ENCODE measurements around the gene RAB5B. TPM values are rescaled to one million over a fixed set of nuclear protein-coding genes. Genes with fewer than 3 reads are reported as not detected.

The RAB5B gene
- polyA plus RNA-seq, 5 donors, result 131 to 157 (median 146) TPM

Other genes starting within 250 kb of the RAB5B start
- 100 to 1,000 TPM; 547 to 835 (median 722) TPM for gene CD63, start 245.1 kb upstream of the RAB5B start, polyA plus RNA-seq (ENCODE audit: insufficient read depth in 1 of 5, insufficient read length in 5 of 5, low replicate concordance in 1 of 5)
- 10 to 100 TPM; 14.0 to 19.8 (median 17.4) TPM for gene GDF11, start 231.0 kb upstream of the RAB5B start, polyA plus RNA-seq (ENCODE audit: insufficient read depth in 1 of 5, insufficient read length in 5 of 5, low replicate concordance in 1 of 5)
- gene SARNP, start 156.4 kb upstream of the RAB5B start, polyA plus RNA-seq (ENCODE audit: insufficient read depth in 1 of 5, insufficient read length in 5 of 5, low replicate concordance in 1 of 5), result 100 to 1,000 TPM; 110 to 148 (median 115) TPM
- 10 to 100 TPM; 20.3 to 26.3 (median 24.4) TPM for gene ORMDL2, start 156.0 kb upstream of the RAB5B start, polyA plus RNA-seq (ENCODE audit: insufficient read depth in 1 of 5, insufficient read length in 5 of 5, low replicate concordance in 1 of 5)
- gene DNAJC14, start 144.5 kb upstream of the RAB5B start, polyA plus RNA-seq (ENCODE audit: insufficient read depth in 1 of 5, insufficient read length in 5 of 5, low replicate concordance in 1 of 5), result 10 to 100 TPM; 31.8 to 40.9 (median 36.1) TPM
- gene MMP19, start 131.1 kb upstream of the RAB5B start, polyA plus RNA-seq (ENCODE audit: insufficient read depth in 1 of 5, insufficient read length in 5 of 5, low replicate concordance in 1 of 5), result 10 to 100 TPM in 4 of 5 donors, 1 to 10 TPM in 1; 9.3 to 12.1 (median 10.7) TPM
- gene PYM1, start 46.2 kb upstream of the RAB5B start, polyA plus RNA-seq (ENCODE audit: insufficient read depth in 1 of 5, insufficient read length in 5 of 5, low replicate concordance in 1 of 5), result 10 to 100 TPM; 30.1 to 39.5 (median 32.3) TPM
- 10 to 100 TPM; 27.7 to 44.8 (median 39.6) TPM for gene DGKA, start 42.9 kb upstream of the RAB5B start, polyA plus RNA-seq (ENCODE audit: insufficient read depth in 1 of 5, insufficient read length in 5 of 5, low replicate concordance in 1 of 5)
- 1 to 10 TPM; 2.0 to 2.7 (median 2.4) TPM for gene PMEL, start 8.0 kb upstream of the RAB5B start, polyA plus RNA-seq (ENCODE audit: insufficient read depth in 1 of 5, insufficient read length in 5 of 5, low replicate concordance in 1 of 5)
- gene CDK2, start 7.2 kb upstream of the RAB5B start, polyA plus RNA-seq (ENCODE audit: insufficient read depth in 1 of 5, insufficient read length in 5 of 5, low replicate concordance in 1 of 5), result 10 to 100 TPM; 73.1 to 86.5 (median 78.1) TPM
- 10 to 100 TPM; 36.7 to 43.4 (median 42.8) TPM for gene SUOX, start 23.2 kb downstream of the RAB5B start, polyA plus RNA-seq (ENCODE audit: insufficient read depth in 1 of 5, insufficient read length in 5 of 5, low replicate concordance in 1 of 5)
- gene IKZF4, start 47.0 kb downstream of the RAB5B start, polyA plus RNA-seq (ENCODE audit: insufficient read depth in 1 of 5, insufficient read length in 5 of 5, low replicate concordance in 1 of 5), result 10 to 100 TPM; 19.7 to 26.1 (median 23.1) TPM
- gene RPS26, start 67.8 kb downstream of the RAB5B start, polyA plus RNA-seq (ENCODE audit: insufficient read depth in 1 of 5, insufficient read length in 5 of 5, low replicate concordance in 1 of 5), result 100 to 1,000 TPM; 102 to 691 (median 130) TPM
- 10 to 100 TPM; 71.3 to 97.1 (median 80.0) TPM for gene ERBB3, start 106.1 kb downstream of the RAB5B start, polyA plus RNA-seq (ENCODE audit: insufficient read depth in 1 of 5, insufficient read length in 5 of 5, low replicate concordance in 1 of 5)
- 100 to 1,000 TPM; 118 to 168 (median 134) TPM for gene PA2G4, start 130.5 kb downstream of the RAB5B start, polyA plus RNA-seq (ENCODE audit: insufficient read depth in 1 of 5, insufficient read length in 5 of 5, low replicate concordance in 1 of 5)
- gene RPL41, start 142.6 kb downstream of the RAB5B start, polyA plus RNA-seq (ENCODE audit: insufficient read depth in 1 of 5, insufficient read length in 5 of 5, low replicate concordance in 1 of 5), result 1,000 to 10,000 TPM; 6,129 to 8,482 (median 6,371) TPM
- gene ZC3H10, start 144.2 kb downstream of the RAB5B start, polyA plus RNA-seq (ENCODE audit: insufficient read depth in 1 of 5, insufficient read length in 5 of 5, low replicate concordance in 1 of 5), result 1 to 10 TPM; 5.1 to 6.8 (median 6.2) TPM
- gene ESYT1, start 154.2 kb downstream of the RAB5B start, polyA plus RNA-seq (ENCODE audit: insufficient read depth in 1 of 5, insufficient read length in 5 of 5, low replicate concordance in 1 of 5), result 10 to 100 TPM; 74.3 to 90.6 (median 81.1) TPM
- 100 to 1,000 TPM; 162 to 215 (median 172) TPM for gene MYL6B, start 178.5 kb downstream of the RAB5B start, polyA plus RNA-seq (ENCODE audit: insufficient read depth in 1 of 5, insufficient read length in 5 of 5, low replicate concordance in 1 of 5)
- gene MYL6, start 184.3 kb downstream of the RAB5B start, polyA plus RNA-seq (ENCODE audit: insufficient read depth in 1 of 5, insufficient read length in 5 of 5, low replicate concordance in 1 of 5), result 1,000 to 10,000 TPM; 1,819 to 2,542 (median 2,207) TPM
- 100 to 1,000 TPM in 4 of 5 donors, 10 to 100 TPM in 1; 90.6 to 124 (median 119) TPM for gene SMARCC2, start 215.4 kb downstream of the RAB5B start, polyA plus RNA-seq (ENCODE audit: insufficient read depth in 1 of 5, insufficient read length in 5 of 5, low replicate concordance in 1 of 5)
- 10 to 100 TPM; 37.6 to 44.8 (median 38.4) TPM for gene RNF41, start 247.8 kb downstream of the RAB5B start, polyA plus RNA-seq (ENCODE audit: insufficient read depth in 1 of 5, insufficient read length in 5 of 5, low replicate concordance in 1 of 5)